ENCODE data around the gene GTF2IRD1.
"Not testable (repeated sequence)": the region's sequence is repeated elsewhere in the genome, so short reads cannot be mapped to it uniquely, and the experiment has no call there.

The GTF2IRD1 gene

DNA sequence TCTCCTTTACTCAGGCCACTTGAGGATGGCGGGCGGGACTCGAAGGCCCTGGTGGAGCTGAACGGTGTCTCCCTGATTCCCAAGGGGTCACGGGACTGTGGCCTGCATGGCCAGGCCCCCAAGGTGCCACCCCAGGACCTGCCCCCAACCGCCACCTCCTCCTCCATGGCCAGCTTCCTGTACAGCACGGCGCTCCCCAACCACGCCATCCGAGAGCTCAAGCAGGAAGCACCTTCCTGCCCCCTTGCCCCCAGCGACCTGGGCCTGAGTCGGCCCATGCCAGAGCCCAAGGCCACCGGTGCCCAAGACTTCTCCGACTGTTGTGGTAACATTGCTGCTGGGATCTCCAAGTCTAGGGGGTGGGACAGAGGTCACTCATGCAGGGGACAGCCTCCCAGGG lies 65.7 kb downstream of the GTF2IRD1 start:
- DNase-seq, result no peak

DNA sequence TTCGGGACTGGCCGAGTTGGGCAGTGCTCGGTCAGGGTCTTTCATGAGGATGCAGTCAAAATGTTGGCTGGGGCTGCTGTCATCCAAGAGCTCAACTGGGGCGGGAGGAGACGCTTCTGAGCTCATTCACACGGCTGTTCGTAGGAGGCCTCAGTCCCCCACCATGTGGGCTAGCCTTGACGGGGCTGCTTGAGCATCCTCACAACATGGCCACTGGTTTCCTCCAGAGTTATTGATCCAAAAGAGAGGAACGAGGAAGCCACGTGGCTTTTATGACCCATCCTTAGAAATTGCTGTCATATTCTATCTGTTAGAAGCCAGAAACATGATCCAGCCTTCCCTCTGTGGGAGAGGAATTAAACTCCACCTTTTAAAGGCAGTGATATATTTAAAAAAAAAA lies 68.1 kb downstream of the GTF2IRD1 start:
- DNase-seq, result no peak

DNA sequence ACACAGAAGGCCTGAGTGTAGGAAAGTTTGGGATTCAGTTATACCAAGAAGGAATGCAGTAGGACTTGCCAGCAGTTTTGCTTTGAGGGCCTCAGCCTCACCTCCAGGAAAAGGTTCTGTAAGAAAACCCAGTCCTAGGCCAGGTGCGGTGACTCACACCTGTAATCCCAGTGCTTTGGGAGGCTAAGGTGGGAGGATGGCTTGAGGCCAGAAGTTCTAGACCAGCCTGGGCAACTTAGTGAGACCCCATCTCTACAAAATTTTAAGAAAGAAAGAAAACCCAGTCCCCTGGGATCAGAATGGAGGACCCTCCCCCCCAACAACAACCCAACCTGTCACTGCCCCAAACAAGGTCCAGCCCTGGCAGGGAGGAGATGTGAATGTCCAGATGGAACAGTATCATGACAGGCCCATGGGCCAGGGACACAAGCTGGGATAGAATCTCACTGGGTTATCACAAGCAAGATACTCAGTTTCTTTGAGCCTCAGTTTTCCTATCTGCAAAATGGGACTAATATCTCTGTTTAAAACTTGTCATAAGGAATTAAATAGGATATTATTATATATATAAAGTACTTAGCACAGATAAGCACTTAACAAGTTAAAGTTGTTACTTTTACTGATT lies 68.7 kb downstream of the GTF2IRD1 start:
- no peak for DNase-seq

DNA sequence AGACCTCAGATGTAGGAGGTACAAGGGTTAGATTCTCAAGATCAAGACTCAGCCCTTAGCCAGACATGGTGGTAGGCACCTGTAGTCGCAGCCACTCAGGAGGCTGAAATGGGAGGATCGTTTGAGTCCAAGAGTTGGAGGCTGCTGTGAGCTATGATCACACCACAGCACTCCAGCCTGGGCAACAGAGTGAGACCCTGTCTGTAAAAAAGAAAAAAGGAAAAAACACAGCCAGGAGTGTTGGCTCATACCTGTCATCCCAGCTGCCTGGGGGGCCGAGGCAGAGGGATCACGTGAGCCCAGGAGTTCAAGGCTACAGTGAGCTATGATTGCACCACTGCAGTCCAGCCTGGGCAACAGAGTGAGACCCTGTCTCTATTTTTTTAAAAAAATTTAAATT lies 69.3 kb downstream of the GTF2IRD1 start:
- no peak for DNase-seq

DNA sequence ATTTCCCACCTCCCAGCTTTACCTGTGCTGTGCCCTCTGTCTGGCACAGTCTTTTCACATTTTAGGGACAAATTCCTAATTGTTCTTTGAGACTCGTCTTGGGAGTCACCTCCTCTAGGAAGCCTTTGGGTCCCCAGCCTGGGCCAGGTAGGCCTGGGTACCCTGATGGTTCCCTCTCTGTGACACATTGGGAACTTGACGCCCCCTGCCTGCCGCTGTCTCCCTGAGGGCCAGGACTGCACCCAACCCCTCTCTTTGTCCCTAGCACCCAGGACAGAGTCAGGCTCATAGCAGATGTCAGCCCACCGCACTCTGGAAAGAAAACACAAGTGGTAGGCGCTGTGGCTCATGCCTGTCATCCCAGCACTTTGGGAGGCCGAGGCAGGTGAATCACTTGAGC lies 71.4 kb downstream of the GTF2IRD1 start:
- DNase-seq, result no peak

DNA sequence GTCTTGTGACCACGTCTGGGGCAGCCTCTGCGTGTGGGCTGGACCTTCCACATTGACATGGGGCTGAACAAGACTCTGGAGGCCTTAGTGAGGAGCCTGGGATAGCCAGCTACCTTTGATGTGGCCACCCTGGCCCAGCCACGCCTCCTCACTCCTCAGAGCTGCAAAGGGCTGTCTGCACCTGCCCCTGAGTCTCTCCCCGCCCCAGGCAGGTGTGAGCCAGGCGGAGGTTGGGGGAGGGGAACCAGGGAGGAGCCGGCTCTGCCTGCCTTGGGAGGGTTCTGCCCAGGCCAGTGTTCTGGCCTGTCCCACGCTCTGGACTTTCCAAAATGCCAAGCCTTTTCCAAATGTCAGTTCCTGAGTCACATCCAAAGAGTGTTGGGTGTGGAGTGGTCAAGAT lies 72.2 kb downstream of the GTF2IRD1 start:
- DNase-seq, result no peak

DNA sequence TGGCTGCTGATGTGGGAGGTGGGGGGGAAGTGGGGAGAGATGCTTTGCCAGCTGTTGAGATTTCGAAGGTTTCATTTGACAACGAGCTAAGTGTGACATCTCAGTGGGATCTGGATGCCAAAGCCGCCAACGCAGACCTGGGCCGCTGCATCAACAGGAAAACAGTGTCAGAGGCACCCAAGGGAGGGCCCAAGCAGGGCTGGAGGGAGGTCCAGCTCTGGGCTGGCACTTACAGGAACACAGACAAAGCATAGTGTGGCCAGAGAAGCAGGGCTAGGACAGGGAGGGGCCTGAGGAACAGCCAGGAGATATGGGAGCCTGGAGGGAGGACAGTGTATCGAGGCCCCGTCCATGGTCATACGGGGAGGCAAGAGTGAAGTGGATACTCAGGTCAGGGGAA lies 73.1 kb downstream of the GTF2IRD1 start:
- DNase-seq, result no peak

DNA sequence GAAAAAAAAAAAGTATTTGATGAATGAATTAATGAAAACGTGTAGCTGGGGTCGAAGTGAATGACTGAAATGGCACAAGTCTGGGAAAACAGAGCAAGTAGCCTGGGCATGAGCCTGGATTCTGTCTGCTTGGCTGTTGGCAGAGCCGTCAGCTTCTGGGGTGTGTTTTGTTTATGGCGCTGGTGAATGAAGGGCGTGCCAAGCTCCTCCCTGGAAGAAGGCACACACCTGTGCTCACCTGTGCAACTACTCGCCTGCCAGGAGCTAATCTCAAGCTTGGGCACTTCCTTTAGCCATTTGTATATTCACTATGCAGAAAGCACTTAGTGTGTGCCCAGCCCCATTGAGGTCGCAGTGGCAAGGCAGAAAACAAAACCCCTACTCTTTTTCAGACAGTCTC lies 74.1 kb downstream of the GTF2IRD1 start:
- DNase-seq, result no peak

DNA sequence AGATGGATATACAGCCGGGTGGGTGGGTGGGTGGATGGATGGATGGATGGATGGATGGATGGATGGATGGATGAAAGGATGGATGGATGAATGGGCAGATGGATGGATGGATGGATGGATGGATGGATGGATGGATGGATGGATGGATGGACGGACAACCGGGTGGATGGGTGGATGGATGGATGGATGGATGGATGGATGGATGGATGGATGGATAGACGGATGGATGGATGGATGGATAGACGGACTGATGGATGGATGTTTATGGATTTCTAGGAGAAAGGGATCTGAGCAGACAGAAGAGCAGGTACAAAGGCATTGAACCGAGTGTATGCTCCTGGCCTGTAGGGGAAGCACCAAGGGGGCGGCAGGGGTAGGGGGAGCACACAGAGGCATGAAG lies 75.1 kb downstream of the GTF2IRD1 start:
- DNase-seq, result not testable (repeated sequence)

DNA sequence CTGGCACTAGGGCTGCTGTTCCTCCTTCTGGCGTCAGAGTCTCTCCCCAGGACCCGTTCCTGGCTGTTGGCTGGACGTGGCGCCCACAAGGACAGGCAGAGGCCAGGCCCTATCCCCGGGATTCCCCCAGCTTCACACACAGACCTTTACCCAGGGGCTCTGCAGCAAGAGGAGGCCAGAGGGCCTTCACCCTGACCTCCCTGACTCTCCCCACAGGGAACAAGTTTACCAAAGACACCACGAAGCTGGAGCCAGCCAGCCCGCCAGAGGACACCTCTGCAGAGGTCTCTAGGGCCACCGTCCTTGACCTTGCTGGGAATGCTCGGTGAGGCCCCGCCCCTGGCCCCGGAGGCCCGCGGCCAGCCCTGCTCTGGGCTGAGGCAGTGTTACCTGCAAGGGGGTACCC lies 82.2 kb downstream of the GTF2IRD1 start:
- no peak for DNase-seq

DNA sequence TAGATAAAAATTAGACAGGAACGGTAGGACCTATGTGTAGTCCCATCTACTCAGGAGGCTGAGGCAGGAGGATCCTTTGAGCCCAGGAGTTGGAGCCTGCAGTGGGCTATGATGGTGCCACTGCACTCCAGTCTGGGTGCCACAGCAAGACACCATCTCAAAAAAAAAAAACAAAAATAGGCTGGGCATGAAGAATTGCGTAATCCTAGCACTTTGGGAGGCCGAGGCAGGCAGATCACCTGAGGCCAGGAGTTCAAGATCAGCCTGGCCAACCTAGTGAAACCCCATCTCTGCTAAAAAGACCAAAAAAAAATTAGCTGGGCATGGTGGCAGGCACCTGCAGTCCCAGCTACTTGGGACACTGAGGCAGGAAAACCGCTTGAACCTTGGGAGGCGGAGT lies 88.2 kb downstream of the GTF2IRD1 start:
- DNase-seq, result not testable (repeated sequence)

DNA sequence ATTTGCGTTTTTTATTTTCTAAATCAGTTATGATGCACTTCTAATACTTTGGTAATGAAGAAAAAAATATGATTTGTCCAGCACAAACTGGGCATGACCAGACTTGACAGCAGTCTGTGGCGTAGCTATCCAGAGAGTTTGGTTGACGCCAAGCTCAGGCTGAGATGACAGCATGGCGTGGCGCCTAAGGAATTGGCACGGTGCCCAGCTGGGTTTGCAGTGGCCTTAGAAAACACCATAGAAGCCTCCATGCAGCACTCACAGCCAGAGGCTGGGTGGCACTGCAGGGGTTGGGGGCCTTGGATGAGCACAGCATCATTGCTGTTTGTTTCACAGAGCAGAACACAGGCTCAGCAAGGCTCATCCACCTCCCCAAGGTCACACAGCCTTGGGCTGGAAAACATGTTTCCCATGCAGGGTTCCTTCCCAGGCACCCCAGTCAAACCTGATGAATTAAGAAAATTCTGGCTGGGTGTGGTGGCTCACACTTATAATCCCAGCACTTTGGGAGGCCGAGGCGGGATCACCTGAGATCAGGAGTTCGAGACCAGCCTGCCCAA lies 88.9 kb downstream of the GTF2IRD1 start:
- no peak for DNase-seq

DNA sequence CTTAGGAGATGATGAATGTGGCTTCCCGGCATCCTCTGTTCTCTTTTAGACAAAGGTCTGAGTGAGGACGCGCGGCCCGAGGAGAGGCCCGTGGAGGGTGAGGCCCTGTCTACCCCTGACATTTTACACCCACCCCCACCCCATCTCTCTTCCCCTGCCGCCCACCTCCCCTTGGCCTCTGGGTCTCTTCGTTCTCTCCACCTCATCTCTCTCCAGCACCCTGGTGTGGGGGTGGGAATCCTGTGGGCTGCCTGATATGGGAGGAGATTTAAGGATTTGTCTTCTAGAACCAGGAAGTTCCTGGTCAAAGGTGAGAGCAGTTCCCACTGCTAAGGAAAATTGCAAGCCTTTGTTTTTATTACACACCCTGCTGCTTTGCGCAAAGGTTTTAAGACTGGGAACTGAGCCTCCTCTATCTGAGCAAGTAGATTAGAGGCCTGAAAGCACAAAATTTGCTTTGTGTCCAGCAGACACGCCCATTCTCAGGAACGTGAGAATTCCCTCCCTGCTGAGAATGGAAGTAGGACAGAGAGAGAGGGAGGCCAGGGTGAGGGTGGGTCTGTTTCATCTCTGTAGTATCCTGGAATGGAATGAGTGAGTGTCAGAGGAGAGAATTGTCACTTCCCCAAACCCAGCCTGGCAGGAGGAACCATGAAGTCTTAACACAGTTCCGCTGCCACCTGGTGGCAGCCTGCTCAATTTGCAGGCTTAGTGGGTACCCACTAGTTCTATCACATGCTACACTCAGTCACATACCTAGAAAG lies 91.2 kb downstream of the GTF2IRD1 start:
- peak; percentile 19 for DNase-seq

DNA sequence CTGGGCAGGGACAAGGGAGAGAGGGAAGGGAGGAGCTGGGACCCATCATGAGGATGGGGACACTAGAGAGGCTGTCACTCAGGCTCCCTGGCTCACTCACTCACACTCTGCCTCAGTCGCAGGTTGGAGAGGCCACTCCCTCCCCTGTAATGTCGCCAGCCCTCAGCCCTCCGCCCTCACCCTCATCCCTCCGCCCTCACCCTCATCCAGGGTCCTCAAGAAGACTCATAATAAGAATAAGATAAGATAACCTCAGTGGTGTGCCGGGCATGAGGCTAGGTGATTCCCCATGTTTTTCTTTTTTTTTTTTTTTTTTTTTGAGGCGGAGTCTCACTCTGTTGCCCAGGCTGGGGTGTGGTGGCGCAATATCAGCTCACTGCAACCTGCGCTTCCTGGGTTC lies 92.2 kb downstream of the GTF2IRD1 start:
- no peak for DNase-seq

DNA sequence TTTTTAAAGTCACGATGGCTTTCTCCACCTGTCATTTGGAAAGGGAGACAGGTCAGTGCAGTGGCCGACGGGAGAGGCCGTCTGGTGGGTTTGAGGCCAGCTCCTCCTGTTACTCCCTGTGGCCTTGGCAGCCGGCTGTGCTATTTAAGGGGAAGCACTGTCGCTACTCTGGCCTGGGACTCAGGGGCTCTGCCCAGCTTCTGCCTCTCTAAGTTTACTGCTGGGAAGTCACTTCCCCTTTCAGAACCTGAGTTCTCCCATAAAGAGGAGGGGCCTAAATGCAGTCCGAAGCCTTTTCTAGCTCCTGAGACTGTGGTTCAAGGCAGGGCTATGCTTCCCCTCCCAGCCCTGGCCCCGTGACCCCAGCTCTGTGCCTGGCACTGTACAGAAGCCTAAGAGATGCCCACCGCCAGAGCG lies 99.9 kb downstream of the GTF2IRD1 start:
- not testable (repeated sequence) for DNase-seq

DNA sequence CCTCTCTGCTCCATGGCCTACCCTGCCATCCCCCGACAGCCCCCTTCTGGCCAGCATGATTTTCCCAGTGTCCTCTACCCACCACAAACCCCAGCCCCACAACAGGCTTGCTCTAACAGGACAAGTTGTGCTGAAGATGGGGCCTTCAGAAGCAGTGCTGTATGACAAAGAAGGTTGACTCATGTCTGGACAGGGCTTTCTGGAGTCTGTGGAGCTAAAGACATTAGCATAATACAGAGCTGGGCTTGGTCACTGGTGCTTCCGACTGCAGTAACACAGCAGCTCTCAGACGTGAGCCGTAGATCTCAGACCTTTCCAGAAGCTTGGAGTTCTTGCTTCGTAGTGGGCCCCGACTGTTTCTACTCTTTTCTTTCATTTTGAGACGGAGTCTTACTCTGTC lies 100.5 kb downstream of the GTF2IRD1 start:
- DNase-seq, result no peak

DNA sequence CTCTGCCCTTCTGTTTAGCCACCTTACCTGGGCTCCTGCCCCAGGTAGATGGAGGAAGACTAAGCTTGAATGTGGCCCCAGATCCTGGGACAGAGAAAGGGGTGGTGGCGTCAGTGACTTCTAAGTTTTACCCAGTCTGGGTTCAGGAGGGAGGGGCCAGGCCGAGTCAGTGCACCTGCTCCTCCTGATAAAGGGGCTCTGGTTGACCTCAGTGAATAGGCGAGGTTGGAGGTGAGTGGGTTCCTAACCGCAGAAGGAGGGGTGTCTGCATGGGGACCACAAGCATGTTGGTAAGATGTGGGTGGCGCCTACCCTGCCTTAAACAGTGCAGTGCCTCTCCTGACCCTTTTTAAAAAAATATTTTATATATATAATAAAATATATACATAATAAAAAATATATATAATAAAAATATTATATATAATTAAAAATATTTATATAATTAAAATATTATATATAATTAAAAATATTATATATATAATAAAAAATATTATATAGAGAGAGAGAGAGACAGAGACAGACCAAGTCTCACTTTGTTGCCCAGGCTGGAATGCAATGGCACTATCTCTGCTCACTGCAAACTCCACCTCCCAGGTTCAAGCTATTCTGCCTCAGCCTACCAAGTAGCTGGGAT lies 106.5 kb downstream of the GTF2IRD1 start:
- DNase-seq, result no peak

DNA sequence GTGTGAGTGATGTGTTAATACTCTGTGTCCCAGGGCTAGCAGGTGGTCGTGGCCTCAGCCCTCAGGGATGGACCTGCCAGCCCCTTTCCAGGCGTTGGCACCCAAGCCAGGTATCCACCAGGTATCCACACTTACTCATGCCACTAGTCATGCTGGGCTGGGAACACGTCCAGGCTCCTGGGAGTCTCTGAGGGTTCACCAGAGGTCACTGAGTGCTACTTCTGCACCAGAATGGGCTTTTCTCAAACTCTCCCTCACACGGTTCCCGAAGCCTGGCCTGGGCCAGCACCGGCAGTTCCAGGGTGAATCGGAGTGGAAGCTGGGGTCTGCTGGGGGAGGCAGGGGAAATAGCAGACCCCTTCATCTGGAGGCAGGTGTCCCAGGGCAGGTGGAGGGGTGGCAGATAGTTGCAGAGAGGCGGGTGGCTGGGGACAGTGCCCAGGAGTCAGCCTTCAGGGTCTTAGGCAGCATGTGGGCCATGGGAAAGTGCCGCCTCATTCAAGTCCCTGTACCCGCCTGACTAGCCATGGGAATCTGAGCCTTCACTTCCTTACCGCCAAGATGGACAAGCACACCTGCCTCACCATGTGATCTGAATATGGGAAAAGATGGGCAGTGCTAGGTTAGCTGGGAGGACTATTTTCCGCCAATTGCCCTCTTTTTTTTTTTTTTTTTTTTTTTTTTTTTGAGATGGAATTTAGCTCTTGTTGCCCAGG lies 108.3 kb downstream of the GTF2IRD1 start:
- DNase-seq, result no peak

DNA sequence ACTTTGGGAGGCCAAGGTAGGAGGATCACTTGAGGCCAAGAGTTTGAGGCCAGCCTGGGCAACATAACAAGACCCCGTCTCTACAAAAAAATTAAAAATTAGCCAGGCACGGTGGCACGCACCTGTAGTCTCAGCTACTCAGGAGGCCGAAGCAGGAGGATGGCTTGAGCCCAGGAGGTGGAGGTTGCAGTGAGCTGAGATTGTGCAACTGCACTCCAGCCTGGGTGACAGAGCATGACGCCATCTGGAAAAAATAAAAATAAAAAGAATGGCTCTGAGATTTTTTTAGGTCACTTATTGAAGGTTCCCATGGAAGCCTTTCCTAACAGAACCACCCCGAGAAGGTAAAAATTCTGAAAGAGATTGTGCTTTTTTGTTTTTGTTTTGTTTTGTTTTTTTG lies 109.9 kb downstream of the GTF2IRD1 start:
- not testable (repeated sequence) for DNase-seq

DNA sequence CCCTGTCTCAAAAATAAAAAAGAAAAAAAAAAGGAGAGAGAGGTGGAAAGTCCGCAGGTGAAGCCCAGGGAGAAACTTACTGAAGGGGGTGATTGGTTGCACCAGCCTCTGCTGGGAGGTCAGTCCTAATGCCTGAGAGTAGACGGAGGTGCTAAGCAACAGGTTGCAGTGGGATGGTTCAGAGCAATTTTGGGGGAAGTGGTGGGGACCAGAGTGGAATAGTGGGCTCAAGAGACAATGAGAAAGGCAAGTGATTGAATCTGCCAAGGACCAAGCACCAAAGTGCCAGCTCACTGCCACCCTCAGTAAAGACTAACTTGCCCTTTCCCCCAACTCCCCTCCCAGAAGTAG lies 113.6 kb downstream of the GTF2IRD1 start:
- no peak for DNase-seq

DNA sequence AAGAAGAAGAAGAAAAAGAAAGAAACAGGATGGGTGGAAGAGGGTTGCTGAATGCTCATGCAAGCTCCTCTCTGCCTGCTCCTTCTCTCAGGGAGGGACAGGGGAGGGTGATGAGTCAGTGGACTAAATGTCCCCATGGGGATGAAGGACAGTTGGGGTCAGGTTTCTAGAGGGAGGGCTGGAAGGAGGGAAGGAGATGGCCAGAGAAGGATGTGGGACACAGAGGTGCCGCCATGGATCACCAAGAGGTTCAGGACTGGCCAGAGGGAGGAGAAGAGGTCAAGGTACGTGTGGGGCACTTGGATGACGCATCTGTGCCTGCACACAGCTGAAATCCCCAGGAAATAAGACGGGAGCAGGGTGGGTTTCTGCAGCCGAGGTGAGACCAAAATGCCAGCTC lies 115.0 kb downstream of the GTF2IRD1 start:
- DNase-seq, result no peak

DNA sequence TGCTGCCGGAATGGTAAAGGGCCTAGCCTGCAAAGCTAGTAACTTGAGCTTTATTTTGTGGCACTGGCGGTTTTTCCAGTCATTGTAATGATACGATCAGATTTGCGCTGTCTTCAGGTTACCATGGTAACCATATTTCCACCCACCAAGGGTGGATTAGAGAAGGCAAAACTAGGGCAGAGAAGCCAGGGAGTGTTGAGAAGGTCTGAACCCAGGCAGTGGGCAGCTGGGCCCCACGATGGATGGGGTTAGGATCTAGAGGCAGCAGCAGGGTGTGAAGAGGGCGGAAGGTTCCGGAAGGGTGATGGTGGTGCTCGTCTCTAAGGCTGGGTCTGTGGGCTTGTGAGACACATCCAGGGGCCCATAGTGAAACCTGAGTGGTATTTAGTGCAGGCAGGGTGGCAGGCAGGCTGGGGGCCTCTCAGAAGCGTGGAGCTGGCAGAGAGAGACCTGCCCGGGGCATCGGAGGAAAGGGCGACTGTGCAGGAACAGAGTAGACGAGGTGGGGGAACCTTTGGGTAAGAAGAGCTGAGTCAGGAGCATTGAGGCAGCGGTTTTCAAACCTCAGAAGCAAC lies 115.9 kb downstream of the GTF2IRD1 start:
- DNase-seq, result peak; percentile 26

DNA sequence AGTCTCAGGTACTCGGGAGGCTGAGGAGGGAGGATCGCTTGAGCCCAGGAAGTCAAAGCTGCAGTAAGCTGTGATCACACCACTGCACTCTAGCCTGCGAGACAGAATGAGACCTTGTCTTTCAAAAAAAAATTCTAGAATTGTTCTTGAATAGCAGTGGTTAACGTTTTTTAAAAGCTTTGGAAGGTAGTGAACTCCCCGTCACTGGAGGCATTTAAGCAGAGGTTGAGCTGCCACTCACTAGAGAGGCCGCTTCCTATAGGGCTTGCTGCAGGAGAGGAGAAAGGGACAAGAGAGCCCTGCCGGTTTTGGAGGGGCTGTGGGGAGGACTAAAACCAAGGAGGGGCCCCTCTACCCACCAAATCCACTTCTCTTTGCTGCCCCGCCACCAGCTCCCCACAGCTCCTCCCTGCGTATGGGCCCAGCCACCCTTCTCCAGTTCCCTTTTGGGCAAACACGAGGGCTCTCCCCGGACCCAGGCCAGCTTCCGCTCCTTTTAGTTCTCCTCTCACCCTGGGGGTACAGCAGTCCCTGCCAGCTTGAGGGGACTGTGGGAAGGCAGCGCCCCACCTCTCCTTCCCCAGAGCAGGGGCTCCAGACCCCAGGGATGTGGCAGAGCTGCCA lies 116.9 kb downstream of the GTF2IRD1 start:
- no peak for DNase-seq

Measured in stimulated activated CD4-positive, alpha-beta T cell treated with anti-CD3 and anti-CD28 coated beads, Interleukin-4, amount 100 ng/mL, for 24 hours (primary cell).